Measurements from ENCODE around the gene SBF1. TPM values are rescaled to one million over a fixed set of nuclear protein-coding genes. Genes with fewer than 3 reads are reported as not detected.
A peak's percentile ranks its signal among the peaks of the same experiment; 100 is the strongest.

Gene SBF1
- total RNA-seq, 2 donors from 2014 or later, result 68.3 to 101 TPM

- Histone ChIP-seq H3K9ac (ENCODE audit: low read depth in 2 of 2, low read length in 2 of 2) (no peak overlapping the region), H3K27ac (no peak overlapping the region), H3K4me3 (no peak overlapping the region), H3K27me3 (no peaks in the 10 kb centered on the region), H3K4me1 (no peaks in the 10 kb centered on the region), H3K9me3 (no peaks in the 10 kb centered on the region), H3K36me3 (peaks cover 46% of the 10 kb centered on the region)
- intact Hi-C loops (cut with DNase I), result no loop called here
- no peak for TF ChIP-seq CTCF (IDR thresholded peaks at IDR 0.05)
- DNase-seq, result no peak
Observed at GRCh38 chr22:50461536-50461935, 13.3 kb downstream of the SBF1 start.

- intact Hi-C loops (cut with DNase I), result no loop called here
- no peak for TF ChIP-seq CTCF (IDR thresholded peaks at IDR 0.05)
- DNase-seq, result peak; percentile 56
- no peaks in the 10 kb centered on the region for H3K9me3 ChIP-seq
- no peak overlapping the region for H3K27ac ChIP-seq
- peaks cover 45% of the 10 kb centered on the region for H3K36me3 ChIP-seq
- H3K4me1 ChIP-seq, result no peaks in the 10 kb centered on the region
- H3K27me3 ChIP-seq, result no peaks in the 10 kb centered on the region
- H3K4me3 ChIP-seq, result no peak overlapping the region
- no peak overlapping the region for H3K9ac ChIP-seq (ENCODE audit: low read depth in 2 of 2, low read length in 2 of 2)
Observed at GRCh38 chr22:50460938-50461337, 13.9 kb downstream of the SBF1 start.

- Histone ChIP-seq H3K9ac (ENCODE audit: low read depth in 2 of 2, low read length in 2 of 2) (no peak overlapping the region), H3K27ac (no peak overlapping the region), H3K4me1 (no peaks in the 10 kb centered on the region), H3K27me3 (no peaks in the 10 kb centered on the region), H3K4me3 (no peak overlapping the region), H3K36me3 (peaks cover 45% of the 10 kb centered on the region), H3K9me3 (no peaks in the 10 kb centered on the region)
- no peak for DNase-seq
- intact Hi-C loops (cut with DNase I), result no loop called here
- TF ChIP-seq CTCF (IDR thresholded peaks at IDR 0.05), result no peak
Observed at GRCh38 chr22:50459496-50460140, 15.2 kb downstream of the SBF1 start.

GRCh38 chr22:50459016-50459415, 15.8 kb downstream of the SBF1 start:
- Histone ChIP-seq H3K4me1 (no peaks in the 10 kb centered on the region), H3K27me3 (no peaks in the 10 kb centered on the region), H3K9ac (ENCODE audit: low read depth in 2 of 2, low read length in 2 of 2) (no peak overlapping the region), H3K27ac (no peak overlapping the region), H3K36me3 (peaks cover 41% of the 10 kb centered on the region), H3K9me3 (no peaks in the 10 kb centered on the region), H3K4me3 (no peak overlapping the region)
- no peak for TF ChIP-seq CTCF (IDR thresholded peaks at IDR 0.05)
- intact Hi-C loops (cut with DNase I), result no loop called here
- no peak for DNase-seq

GRCh38 chr22:50456466-50457234, 18.2 kb downstream of the SBF1 start:
- Histone ChIP-seq H3K36me3 (peaks cover 21% of the 10 kb centered on the region), H3K27ac (no peak overlapping the region), H3K9ac (ENCODE audit: low read depth in 2 of 2, low read length in 2 of 2) (no peak overlapping the region), H3K9me3 (no peaks in the 10 kb centered on the region), H3K4me3 (no peak overlapping the region), H3K4me1 (no peaks in the 10 kb centered on the region), H3K27me3 (no peaks in the 10 kb centered on the region)
- no peak for TF ChIP-seq CTCF (IDR thresholded peaks at IDR 0.05)
- intact Hi-C loops (cut with DNase I), result no loop called here
- no peak for DNase-seq
